Activated CD8-positive, alpha-beta memory T cell treated with anti-CD3 and anti-CD28 coated beads, Interleukin-2, amount 50 U/mL, for 24 hours (primary cell): ENCODE results near the gene ZNRF1.
"Not testable (repeated sequence)": the region's sequence is repeated elsewhere in the genome, so short reads cannot be mapped to it uniquely, and the experiment has no call there.

Source experiments
- DNase-seq: peaks from one replicate; pipeline ENCODE4 v3.0.0-alpha.2; 2020; ENCODE audit errors: extremely low read depth

Gene ZNRF1

GRCh38 chr16:75002474-75002873, 3.6 kb downstream of the ZNRF1 start:
- DNase-seq: no peak

GRCh38 chr16:75003931-75004330, 5.1 kb downstream of the ZNRF1 start:
- DNase-seq: no peak

GRCh38 chr16:75004460-75004859, 5.6 kb downstream of the ZNRF1 start:
- DNase-seq: no peak

- DNase-seq: no peak
Observed at GRCh38 chr16:75005697-75006096, 6.9 kb downstream of the ZNRF1 start.

- DNase-seq: no peak
Observed at GRCh38 chr16:75007443-75007842, 8.6 kb downstream of the ZNRF1 start.

- DNase-seq: no peak
Observed at GRCh38 chr16:75010427-75010826, 11.6 kb downstream of the ZNRF1 start.

GRCh38 chr16:75011634-75012307, 12.9 kb downstream of the ZNRF1 start:
- DNase-seq: peak; percentile 35

- DNase-seq: no peak
Observed at GRCh38 chr16:75012380-75013081, 13.7 kb downstream of the ZNRF1 start.

- not testable (repeated sequence) for DNase-seq
Observed at GRCh38 chr16:75013123-75013522, 14.3 kb downstream of the ZNRF1 start.

GRCh38 chr16:75014318-75014717, 15.5 kb downstream of the ZNRF1 start:
- DNase-seq: no peak

- not testable (repeated sequence) for DNase-seq
Observed at GRCh38 chr16:75016451-75017081, 17.7 kb downstream of the ZNRF1 start.

GRCh38 chr16:75017670-75018525, 19.1 kb downstream of the ZNRF1 start:
- no peak for DNase-seq

GRCh38 chr16:75019007-75019406, 20.2 kb downstream of the ZNRF1 start:
- no peak for DNase-seq

GRCh38 chr16:75019586-75019985, 20.8 kb downstream of the ZNRF1 start:
- DNase-seq: no peak

GRCh38 chr16:75021410-75021809, 22.6 kb downstream of the ZNRF1 start:
- no peak for DNase-seq

- DNase-seq: no peak
Observed at GRCh38 chr16:75022567-75022966, 23.7 kb downstream of the ZNRF1 start.

GRCh38 chr16:75023009-75023408, 24.2 kb downstream of the ZNRF1 start:
- no peak for DNase-seq

- no peak for DNase-seq
Observed at GRCh38 chr16:75024182-75024581, 25.4 kb downstream of the ZNRF1 start.

GRCh38 chr16:75024594-75024993, 25.8 kb downstream of the ZNRF1 start:
- DNase-seq: no peak

GRCh38 chr16:75025761-75026160, 26.9 kb downstream of the ZNRF1 start:
- DNase-seq: no peak

GRCh38 chr16:75026239-75026891, 27.5 kb downstream of the ZNRF1 start:
- not testable (repeated sequence) for DNase-seq
